AG04449 (cell line): ENCODE results near the gene SLC8A3.
A peak's percentile ranks its signal among the peaks of the same experiment; 100 is the strongest.

Experiments
- CTCF ChIA-PET: fragments of 350-600 bp; formaldehyde crosslinking; extraction: SDS; loops from one replicate; lab custom pipeline; 2021; ENCODE audit warnings: antibody characterized with exemption; lab: Yijun Ruan, JAX
- POLR2A ChIA-PET: fragments of 400-600, 350-600 bp; formaldehyde crosslinking; extraction: SDS; loops from one replicate; lab custom pipeline; 2020; ENCODE audit warnings: antibody characterized with exemption, inconsistent platforms; lab: Yijun Ruan, JAX
- DNase-seq: peaks from one replicate; pipeline ENCODE4 v3.0.0-alpha.2; 2010; ENCODE audit warnings: low read depth, low spot score
- H3K4me3 ChIP-seq: 2 replicates; pipeline ENCODE4 v1.5.1; 2011; ENCODE audit warnings: low read depth, mild to moderate bottlenecking, control low read depth, low read length
- CTCF ChIP-seq: IDR thresholded peaks from one replicate; pipeline ENCODE4 v1.5.1; 2011; ENCODE audit warnings: mild to moderate bottlenecking, moderate library complexity, low read length, control low read depth, inconsistent platforms; ENCODE audit not compliant: insufficient read depth; ENCODE audit errors: missing control alignments

The SLC8A3 gene

GRCh38 chr14:70094106-70094505, 94.6 kb downstream of the SLC8A3 start:
- no peak overlapping the region for H3K4me3 ChIP-seq
- no peak for DNase-seq
- POLR2A ChIA-PET, result no interaction called here
- CTCF ChIA-PET, result no interaction called here
- no peak for TF ChIP-seq CTCF

- no peak for DNase-seq
- ChIA-PET CTCF (interaction anchor here (1.3 kb wide), 1 partner anchor 224 kb away, joined by 4 read pairs; no protein-coding TSS in a partner anchor), POLR2A (no interaction called here)
- H3K4me3 ChIP-seq, result no peak overlapping the region
- no peak for TF ChIP-seq CTCF
Observed at GRCh38 chr14:70093156-70093555, 95.6 kb downstream of the SLC8A3 start.

- ChIA-PET CTCF (interaction anchor here (0.8 to 4.0 kb wide), 16 partner anchors 9 to 730 kb away, joined by 3 to 34 read pairs (median 4); no protein-coding TSS in a partner anchor), POLR2A (no interaction called here)
- H3K4me3 ChIP-seq, result no peak overlapping the region
- no peak for DNase-seq
- no peak for TF ChIP-seq CTCF
Observed at GRCh38 chr14:70087380-70087697, 101.4 kb downstream of the SLC8A3 start.

- no peak overlapping the region for H3K4me3 ChIP-seq
- POLR2A ChIA-PET, result no interaction called here
- peak; percentile 69 for TF ChIP-seq CTCF
- no peak for DNase-seq
- CTCF ChIA-PET, result interaction anchor here (0.8 to 4.0 kb wide), 16 partner anchors 8 to 730 kb away, joined by 3 to 34 read pairs (median 4); no protein-coding TSS in a partner anchor
Observed at GRCh38 chr14:70086685-70087379, 101.9 kb downstream of the SLC8A3 start.

GRCh38 chr14:70084226-70084625, 104.5 kb downstream of the SLC8A3 start:
- H3K4me3 ChIP-seq, result no peak overlapping the region
- no peak for DNase-seq
- ChIA-PET CTCF (interaction anchor here (4.0 kb wide), 1 partner anchor 232 kb away, joined by 34 read pairs; no protein-coding TSS in a partner anchor), POLR2A (no interaction called here)
- TF ChIP-seq CTCF, result no peak

- DNase-seq, result no peak
- H3K4me3 ChIP-seq, result no peak overlapping the region
- no peak for TF ChIP-seq CTCF
- ChIA-PET CTCF (interaction anchor here (1.5 to 1.9 kb wide), 2 partner anchors 9 to 235 kb away, joined by 3 to 5 read pairs; no protein-coding TSS in a partner anchor), POLR2A (no interaction called here)
Observed at GRCh38 chr14:70082394-70082793, 106.4 kb downstream of the SLC8A3 start.
